Erythroblast (primary cell): Measurements from ENCODE around the gene TSC22D3.

ENCODE experiments used
- GATA1 ChIP-seq: IDR thresholded peaks from 2 replicates; pipeline ENCODE4 v1.6.1; 2011; ENCODE audit warnings: low read depth, mild to moderate bottlenecking, control low read depth, low read length, moderate library complexity
- POLR2A ChIP-seq: IDR thresholded peaks from 2 replicates; pipeline ENCODE4 v1.6.1; 2011; ENCODE audit warnings: mild to moderate bottlenecking, low read length

DNA sequence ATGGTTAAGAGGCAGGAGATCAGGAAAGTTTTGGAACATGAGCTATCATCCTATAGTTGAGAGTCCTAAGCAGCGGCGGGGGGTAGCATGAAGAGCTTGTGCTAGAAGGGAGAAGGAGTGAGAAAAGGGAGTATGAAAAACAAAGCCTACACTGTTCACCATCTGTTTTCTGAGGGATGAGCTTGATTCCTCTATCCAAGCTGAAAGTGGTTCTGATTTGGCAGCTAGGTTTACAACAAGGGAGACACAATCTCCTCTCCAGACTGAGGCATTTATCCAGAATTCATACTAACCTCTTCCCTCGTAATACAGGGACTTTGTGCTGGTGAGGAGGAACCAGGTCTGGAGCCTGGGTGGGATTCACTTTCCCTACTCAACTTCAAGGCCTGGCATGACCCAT lies 23.5 kb downstream of the TSC22D3 start:
- TF ChIP-seq POLR2A, result no peak
- TF ChIP-seq GATA1, result no peak
